Measurements from ENCODE around the gene FBN1.

Gene FBN1

DNA sequence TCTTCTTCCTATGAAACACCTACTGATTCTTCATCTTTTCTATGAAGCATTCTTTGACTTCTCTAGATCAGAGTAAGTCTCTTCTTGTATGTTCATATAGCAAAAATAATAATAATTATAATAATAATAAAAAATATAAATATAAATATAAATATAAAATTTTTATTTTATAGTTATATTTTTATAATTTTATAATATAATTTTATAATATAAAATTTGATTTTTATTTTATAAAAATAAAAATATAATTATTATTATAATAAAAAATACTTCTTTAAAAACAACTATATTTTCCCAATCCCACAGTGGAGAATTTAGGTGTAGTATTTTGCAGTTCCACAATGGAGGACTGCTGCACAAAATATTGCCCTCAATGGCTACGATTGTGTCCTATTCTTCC is 279.9 kb downstream of the FBN1 start:
- H3K9me3 ChIP-seq (replicated peaks; ENCODE audit: insufficient read depth, low read length) = no peaks in the 10 kb centered on the region
- H3K79me2 ChIP-seq (ENCODE audit: low read length) = no peaks in the 10 kb centered on the region
- no peaks in the 10 kb centered on the region for H3K4me1 ChIP-seq (ENCODE audit: low read length)
- no peak overlapping the region for H2AFZ ChIP-seq (ENCODE audit: low read length)
- no peak overlapping the region for H3K4me2 ChIP-seq (ENCODE audit: low read depth, low read length)
- H3K9me2 ChIP-seq (replicated peaks; ENCODE audit: insufficient read depth, low read length) = no peaks in the 10 kb centered on the region
- DNase-seq = no peak
- no peak overlapping the region for H3K4me3 ChIP-seq (ENCODE audit: low read length)
- no peaks in the 10 kb centered on the region for H4K20me1 ChIP-seq (ENCODE audit: insufficient read depth, low read length)
- H3F3A ChIP-seq (ENCODE audit: insufficient read depth, low read length) = no peaks in the 10 kb centered on the region
- no peaks in the 10 kb centered on the region for H3K36me3 ChIP-seq (replicated peaks; ENCODE audit: insufficient read depth, low read length)
- H3K9ac ChIP-seq (ENCODE audit: low read length) = no peak overlapping the region
- H3K27ac ChIP-seq (ENCODE audit: low read length) = no peak overlapping the region
- no peaks in the 10 kb centered on the region for H3K27me3 ChIP-seq (replicated peaks; ENCODE audit: insufficient read depth, low read length)
- TF ChIP-seq EZH2 (optimal IDR thresholded peaks at IDR 0.05; ENCODE audit: low read depth, low read length) (no peak), EZH2phosphoT487 (IDR thresholded peaks at IDR 0.05; ENCODE audit: low read length) (no peak)
- TF ChIP-seq, protein P1, sequence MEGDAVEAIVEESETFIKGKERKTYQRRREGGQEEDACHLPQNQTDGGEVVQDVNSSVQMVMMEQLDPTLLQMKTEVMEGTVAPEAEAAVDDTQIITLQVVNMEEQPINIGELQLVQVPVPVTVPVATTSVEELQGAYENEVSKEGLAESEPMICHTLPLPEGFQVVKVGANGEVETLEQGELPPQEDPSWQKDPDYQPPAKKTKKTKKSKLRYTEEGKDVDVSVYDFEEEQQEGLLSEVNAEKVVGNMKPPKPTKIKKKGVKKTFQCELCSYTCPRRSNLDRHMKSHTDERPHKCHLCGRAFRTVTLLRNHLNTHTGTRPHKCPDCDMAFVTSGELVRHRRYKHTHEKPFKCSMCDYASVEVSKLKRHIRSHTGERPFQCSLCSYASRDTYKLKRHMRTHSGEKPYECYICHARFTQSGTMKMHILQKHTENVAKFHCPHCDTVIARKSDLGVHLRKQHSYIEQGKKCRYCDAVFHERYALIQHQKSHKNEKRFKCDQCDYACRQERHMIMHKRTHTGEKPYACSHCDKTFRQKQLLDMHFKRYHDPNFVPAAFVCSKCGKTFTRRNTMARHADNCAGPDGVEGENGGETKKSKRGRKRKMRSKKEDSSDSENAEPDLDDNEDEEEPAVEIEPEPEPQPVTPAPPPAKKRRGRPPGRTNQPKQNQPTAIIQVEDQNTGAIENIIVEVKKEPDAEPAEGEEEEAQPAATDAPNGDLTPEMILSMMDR (IDR thresholded peaks at IDR 0.05; ENCODE audit: low read length) = no peak

DNA sequence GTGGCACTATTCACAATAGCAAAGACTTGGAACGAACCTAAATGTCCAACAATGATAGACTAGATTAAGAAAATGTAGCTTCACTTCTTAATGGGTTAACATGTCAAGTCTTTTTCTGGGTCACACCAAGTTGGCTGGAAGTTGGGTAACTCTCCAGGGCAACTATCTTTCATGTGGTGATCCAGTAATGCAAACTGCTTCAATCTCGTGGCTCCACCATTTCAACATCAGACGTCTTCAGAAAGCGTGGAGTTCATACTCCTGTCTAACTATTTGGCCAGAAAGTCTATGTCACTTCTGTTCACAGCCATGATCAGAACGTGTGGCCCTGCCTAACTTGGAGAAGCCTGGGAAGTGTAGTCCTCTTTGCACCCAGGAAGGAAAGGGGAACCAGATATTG is 282.0 kb downstream of the FBN1 start:
- TF ChIP-seq EZH2 (optimal IDR thresholded peaks at IDR 0.05; ENCODE audit: low read depth, low read length) (no peak), EZH2phosphoT487 (IDR thresholded peaks at IDR 0.05; ENCODE audit: low read length) (no peak)
- TF ChIP-seq, protein P1 (IDR thresholded peaks at IDR 0.05; ENCODE audit: low read length) = no peak
- Histone ChIP-seq H3K36me3 (replicated peaks; ENCODE audit: insufficient read depth, low read length) (no peaks in the 10 kb centered on the region), H3K9me2 (replicated peaks; ENCODE audit: insufficient read depth, low read length) (no peaks in the 10 kb centered on the region), H3K9ac (ENCODE audit: low read length) (no peak overlapping the region), H3K27ac (ENCODE audit: low read length) (no peak overlapping the region), H3K4me2 (ENCODE audit: low read depth, low read length) (no peak overlapping the region), H3K27me3 (replicated peaks; ENCODE audit: insufficient read depth, low read length) (no peaks in the 10 kb centered on the region), H3K4me3 (ENCODE audit: low read length) (no peak overlapping the region), H4K20me1 (ENCODE audit: insufficient read depth, low read length) (no peaks in the 10 kb centered on the region), H3K4me1 (ENCODE audit: low read length) (peaks cover 4% of the 10 kb centered on the region), H2AFZ (ENCODE audit: low read length) (no peak overlapping the region), H3K79me2 (ENCODE audit: low read length) (no peaks in the 10 kb centered on the region), H3K9me3 (replicated peaks; ENCODE audit: insufficient read depth, low read length) (no peaks in the 10 kb centered on the region), H3F3A (ENCODE audit: insufficient read depth, low read length) (no peaks in the 10 kb centered on the region)
- no peak for DNase-seq

DNA sequence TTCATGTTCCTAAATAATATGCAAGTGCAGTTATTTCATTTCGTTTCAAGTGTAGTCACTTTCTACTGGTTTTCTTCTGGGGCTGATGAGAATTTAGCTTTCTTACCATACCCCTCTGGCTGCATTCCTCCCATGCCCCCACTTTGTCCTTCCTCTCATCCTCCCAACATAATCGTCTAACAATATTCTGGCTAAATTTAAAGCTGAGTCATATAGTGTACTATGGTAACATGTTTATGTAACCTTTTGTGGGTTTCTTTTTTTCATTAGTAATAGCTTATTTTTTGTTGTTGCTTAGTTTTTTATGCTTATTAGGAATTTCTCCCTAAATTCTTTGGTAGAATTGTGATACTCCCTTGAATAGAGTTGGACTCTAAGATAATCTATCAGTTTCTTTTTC is 283.8 kb downstream of the FBN1 start:
- Histone ChIP-seq H3K9ac (ENCODE audit: low read length) (no peak overlapping the region), H3F3A (ENCODE audit: insufficient read depth, low read length) (no peaks in the 10 kb centered on the region), H3K4me2 (ENCODE audit: low read depth, low read length) (no peak overlapping the region), H3K9me2 (replicated peaks; ENCODE audit: insufficient read depth, low read length) (no peaks in the 10 kb centered on the region), H3K79me2 (ENCODE audit: low read length) (no peaks in the 10 kb centered on the region), H3K9me3 (replicated peaks; ENCODE audit: insufficient read depth, low read length) (no peaks in the 10 kb centered on the region), H3K27me3 (replicated peaks; ENCODE audit: insufficient read depth, low read length) (no peaks in the 10 kb centered on the region), H3K4me3 (ENCODE audit: low read length) (no peak overlapping the region), H2AFZ (ENCODE audit: low read length) (no peak overlapping the region), H3K4me1 (ENCODE audit: low read length) (peaks cover 7% of the 10 kb centered on the region), H3K36me3 (replicated peaks; ENCODE audit: insufficient read depth, low read length) (no peaks in the 10 kb centered on the region), H4K20me1 (ENCODE audit: insufficient read depth, low read length) (no peaks in the 10 kb centered on the region), H3K27ac (ENCODE audit: low read length) (no peak overlapping the region)
- DNase-seq = no peak
- TF ChIP-seq, protein P1 (IDR thresholded peaks at IDR 0.05; ENCODE audit: low read length) = no peak
- TF ChIP-seq EZH2 (optimal IDR thresholded peaks at IDR 0.05; ENCODE audit: low read depth, low read length) = no peak
- no peak for TF ChIP-seq EZH2phosphoT487 (IDR thresholded peaks at IDR 0.05; ENCODE audit: low read length)

Data from MM.1S (cell line).